Measurements from ENCODE around the gene NEUROD2.
A peak's percentile ranks its signal among the peaks of the same experiment; 100 is the strongest.

Gene NEUROD2

DNA sequence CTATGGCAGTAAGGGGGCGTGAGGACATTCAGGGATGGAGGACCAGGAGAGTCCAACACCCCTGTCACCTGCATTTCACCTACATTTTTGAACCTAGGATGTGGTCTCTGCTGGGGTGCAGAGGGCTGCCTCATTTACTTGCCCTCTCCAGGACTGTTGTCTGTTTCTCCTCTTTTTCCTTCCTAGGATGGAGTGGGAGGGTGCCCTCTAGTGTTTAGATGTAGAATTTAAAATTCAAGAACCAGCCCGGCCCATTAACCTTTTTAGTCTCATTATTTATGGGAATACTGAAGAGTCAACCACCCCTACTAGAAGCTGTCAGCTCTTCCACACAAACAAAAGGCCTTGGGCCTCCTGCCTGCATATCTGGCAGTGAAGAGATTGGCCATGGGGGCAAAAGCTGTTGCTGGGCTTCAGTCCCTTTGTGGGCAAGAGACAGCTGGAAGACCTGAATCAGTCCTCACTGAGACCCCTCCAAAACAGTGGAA lies 26.7 kb upstream of the NEUROD2 start:
- DNase-seq: peak; percentile 69

DNA sequence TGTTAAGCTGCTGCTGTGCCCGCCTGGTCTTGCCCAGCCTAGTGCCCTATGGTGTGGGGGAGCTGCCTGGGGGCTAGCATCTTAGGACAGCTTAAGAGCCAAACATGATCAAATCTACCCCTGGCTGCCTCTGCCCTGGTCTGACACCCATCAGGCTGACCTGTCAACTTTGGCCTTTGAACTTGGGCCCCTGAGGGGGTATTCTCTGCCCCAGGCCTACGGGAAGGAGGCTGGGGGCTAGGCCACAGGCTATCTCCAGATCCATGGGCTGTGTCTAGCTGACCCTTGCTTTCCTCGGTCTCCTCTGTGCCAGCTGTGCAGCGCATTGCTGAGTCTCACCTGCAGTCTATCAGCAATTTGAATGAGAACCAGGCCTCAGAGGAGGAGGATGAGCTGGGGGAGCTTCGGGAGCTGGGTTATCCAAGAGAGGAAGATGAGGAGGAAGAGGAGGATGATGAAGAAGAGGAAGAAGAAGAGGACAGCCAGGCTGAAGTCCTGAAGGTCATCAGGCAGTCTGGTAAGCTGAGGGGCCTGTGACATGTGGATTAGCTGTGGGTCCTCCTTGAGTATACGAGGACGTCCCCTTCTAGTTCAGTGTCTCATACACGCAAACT lies 26.0 kb upstream of the NEUROD2 start:
- DNase-seq: no peak

DNA sequence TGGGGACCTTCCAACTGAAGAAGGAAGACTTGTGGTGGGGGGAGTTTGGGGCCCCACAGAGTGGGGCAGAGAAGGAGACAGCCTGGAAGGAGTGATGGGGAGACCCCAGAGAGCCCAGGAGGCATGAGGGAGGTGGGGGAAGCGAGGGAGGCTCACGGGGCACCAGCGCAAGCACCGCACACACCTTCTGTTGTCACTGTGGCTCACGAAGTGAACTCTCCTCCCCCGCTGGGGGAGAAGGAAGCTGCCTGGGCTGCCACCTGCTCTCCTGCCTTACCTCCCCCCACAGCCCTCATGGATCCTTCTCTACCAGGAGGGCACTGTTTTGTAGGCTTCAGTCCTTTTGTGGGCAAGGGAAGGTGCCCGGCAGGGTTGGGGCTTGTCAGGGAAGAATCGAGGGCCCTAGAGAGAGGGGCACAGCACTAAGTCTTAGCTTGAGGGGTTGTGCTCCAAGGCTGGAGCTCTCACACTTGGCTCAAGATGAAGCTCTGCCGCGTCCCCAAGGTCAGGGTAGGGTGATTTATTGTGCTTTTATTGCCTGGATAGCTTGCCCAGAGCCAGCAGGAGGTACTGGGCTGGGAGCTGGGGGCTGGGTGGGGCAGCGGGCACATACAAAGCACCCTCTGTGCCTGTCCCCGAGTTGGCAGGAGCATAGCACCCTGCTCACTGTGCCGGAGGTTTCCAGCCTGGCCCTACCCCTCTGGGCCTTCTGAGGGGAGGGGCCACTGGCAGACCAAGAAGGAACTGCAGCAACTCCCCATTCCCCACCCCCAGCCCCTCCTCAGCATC lies 24.6 kb upstream of the NEUROD2 start:
- DNase-seq: no peak

DNA sequence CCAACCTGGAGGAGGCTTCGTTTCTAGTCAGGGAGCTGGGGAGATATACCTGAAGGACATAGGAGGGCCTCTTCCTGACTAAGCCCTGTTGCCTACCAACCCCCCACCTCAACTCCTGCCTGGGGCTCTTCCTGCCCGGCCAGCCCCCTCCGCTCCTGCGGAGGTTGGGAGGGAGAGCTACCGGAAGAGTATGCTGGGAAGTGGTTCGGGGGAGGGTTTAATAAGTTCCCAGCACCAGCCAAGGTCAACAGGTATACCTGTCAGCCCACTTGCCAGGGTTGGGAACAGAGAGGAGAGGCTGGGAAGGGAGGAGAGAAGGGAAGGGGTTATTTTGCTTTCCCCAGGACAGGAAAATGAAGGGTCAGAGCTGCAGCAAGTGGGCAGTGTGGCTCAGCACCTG lies 23.7 kb upstream of the NEUROD2 start:
- DNase-seq: no peak

DNA sequence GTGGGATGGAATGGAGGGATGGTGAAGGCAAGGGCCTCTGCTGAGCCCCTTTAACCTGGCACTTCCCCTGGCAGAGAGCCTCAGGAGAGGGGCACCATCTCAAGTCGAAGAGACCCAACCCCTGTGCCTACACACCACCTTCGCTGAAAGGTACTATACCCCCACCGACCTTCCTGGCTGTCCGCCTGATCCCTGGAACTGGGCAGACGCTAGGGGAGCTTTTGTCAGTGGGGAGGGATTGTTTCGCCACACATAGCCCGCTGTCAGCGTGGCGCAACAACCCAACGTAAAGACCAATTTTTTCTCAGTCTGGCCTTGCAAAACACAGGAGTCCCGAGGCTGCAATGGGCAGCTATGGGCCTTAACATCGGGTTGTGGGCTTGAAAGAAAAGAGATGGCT lies 22.2 kb upstream of the NEUROD2 start:
- no peak for DNase-seq

DNA sequence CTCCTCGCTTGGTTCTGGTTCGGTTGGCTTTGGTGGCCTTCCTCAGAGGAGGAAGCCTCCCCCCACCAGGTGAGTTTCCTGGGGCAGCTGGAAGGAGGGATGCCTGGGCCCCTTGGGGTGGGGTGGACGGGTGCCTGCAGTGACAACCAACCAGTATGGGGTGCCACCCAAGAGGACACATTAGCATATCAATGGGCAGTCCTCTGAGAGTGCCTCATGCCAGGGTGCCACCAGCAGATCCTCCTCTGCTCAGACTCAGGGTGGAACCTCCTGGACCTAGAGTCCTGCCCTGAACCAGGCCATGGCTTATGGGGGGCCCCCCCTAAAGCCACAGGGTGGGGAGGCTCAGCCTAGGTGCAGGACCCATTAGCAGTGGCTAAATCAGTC lies 21.8 kb upstream of the NEUROD2 start:
- DNase-seq: no peak

DNA sequence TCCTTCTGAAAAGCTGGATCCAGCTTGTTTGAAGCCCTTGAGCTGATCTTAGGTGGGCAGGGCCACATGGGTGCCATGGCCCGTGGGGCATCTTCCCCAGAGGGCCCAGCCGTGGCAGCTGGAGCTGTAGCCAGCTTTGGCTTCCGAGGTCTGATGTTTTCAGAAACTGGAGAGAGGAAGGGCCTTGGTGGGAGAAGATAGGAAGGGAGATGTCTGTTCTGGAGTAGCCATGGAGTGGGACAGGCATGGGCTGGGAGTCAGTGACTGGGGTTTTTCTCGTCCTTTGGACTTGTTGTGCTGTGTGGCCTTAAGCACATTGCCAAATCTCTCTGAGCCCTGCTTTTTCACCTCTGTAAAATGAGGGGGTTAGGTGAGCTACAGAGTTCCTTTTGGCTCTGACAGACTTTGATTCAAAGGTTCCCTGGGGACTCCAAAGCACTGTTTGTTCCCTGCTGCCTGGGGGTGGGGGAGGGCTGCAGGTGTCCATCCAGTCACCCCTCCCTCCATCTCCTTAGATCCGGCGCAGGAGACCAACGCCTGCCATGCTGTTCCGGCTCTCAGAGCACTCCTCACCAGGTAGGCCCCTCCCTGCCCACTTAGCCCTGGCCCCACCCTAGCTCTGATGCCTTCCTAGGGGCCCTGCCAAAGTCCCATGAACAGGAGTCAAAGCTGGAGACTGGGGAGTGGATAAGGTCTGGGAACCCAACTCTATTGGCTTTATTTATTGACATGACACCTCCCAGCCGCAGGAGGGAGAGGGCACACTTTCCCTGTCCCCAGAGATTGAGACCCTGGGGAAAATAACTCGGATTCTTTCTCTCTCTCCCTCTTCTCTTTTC lies 21.2 kb upstream of the NEUROD2 start:
- no peak for DNase-seq

DNA sequence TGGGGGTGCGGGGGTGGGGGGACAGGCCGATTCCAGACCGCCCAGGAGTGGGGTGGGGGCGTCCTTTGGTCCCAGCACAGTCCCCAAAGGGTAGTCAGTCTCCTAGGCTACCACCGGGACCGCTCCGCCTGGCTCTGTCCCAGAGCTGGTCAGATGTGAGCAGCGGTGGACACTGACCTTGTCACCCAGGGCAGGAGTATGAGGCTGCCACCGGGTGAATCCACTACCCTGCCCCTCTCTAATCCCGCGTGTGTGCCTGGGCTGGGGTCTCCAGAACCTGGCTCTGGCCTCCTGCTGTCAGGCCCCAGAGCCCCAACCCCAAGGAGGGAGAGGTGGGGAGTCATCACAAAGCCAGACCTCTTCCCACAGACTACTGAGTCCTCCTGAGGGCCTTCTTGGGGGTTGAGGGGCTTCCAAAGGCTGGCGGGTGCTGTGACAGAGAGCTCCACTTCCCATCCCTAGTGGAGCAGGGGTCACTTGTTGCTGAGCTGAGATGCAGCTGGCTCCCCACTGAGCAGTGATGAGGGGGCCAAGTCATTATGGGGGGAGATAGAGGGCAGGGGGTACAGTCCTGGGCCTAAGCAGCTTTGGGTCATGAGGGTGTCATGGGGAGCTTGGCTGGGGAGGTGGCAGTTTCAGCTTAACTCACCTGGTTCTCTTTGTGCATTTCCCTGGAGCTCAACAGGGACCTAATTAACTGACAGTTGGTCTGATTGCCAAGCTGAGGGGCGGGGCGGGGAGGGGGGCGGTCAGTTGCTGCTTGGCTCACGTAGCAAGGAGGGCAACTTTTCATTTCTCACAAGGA lies 20.2 kb upstream of the NEUROD2 start:
- DNase-seq: no peak

DNA sequence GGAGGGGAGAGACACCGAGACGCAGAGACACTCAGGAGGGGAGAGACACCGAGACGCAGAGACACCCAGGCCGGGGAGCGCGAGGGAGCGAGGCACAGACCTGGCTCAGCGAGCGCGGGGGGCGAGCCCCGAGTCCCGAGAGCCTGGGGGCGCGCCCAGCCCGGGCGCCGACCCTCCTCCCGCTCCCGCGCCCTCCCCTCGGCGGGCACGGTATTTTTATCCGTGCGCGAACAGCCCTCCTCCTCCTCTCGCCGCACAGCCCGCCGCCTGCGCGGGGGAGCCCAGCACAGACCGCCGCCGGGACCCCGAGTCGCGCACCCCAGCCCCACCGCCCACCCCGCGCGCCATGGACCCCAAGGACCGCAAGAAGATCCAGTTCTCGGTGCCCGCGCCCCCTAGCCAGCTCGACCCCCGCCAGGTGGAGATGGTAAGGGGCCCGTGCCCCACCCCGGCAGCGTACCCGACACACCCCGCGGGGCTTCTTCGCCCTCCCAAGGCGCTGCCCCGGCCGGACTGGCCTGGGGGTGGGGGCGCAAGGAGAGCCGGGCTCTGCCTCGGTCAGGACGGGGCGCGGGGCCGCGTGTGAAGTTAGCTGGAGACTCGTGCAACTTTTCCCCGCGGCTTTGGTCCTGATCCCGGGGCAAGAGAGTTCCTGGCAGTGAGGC lies 19.5 kb upstream of the NEUROD2 start:
- no peak for DNase-seq

DNA sequence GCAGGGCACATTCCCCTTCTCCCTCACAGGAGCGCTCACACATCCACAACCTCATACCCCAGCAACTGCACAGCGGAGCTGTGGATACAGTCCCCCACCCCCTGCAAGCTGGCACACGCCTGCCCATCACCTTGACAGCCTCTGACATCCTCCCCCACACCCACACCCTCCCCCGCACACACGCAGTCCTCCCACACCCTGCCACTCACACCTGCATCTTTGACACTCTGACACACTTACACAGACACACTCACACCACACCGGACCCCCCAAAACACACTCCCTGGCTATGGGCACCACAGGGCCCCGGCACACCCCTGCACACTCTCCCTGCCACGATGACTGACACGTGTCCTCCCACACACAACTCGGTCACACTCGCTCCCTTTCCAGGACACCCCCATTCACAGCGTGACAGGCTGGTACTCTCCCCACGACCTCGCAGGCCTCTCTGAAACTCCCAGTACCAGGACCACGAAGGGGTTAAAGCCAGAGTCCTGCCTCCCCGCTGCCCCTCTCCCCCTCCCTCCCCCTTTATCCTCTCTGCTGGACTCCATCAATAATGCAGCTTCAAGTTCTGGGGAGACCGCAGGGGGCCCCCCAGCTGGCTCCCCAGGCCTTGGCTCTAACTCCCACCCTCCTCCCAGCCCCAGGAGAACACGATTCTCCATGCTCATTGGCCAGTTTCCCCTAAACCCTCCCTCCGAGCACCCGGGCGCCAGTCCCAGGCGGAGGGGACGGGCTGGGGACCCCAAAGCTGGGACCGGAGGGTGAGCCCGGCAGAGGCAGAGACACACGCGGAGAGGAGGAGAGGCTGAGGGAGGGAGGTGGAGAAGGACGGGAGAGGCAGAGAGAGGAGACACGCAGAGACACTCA lies 18.7 kb upstream of the NEUROD2 start, which contains the start of gene PPP1R1B:
Gene PPP1R1B, plus strand, starts transcription at position 782 of the 876 bp plus-strand sequence. CDS start 441 bp downstream, outside the sequence.
- no peak for DNase-seq

DNA sequence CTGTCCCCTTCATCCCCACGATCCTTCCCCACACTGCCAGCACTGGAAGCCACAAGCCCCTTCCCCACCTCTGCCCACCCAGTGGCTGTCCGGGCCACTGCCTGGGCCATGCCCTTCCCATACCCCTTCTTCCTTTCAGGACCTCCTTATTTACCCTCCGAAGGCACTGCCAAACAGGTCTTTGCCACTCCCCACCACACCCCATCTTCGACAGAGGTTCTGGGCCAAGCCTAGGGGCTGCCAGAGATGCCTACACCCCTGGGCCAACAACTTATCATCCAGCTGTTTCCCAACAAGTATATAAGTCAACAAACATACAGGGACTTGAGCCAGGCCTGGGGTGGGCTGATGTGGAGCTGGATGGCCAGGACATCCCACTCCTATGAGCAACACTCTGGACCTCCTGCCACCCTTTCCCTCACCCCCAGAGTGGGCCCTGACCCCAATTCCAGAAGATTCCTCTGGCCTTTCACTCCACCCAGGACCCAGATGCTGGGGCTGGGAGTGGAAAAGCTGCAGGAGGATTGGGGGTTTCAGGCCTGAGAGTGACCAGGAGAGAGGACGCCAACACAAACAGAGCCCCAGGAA lies 17.6 kb upstream of the NEUROD2 start:
- no peak for DNase-seq

DNA sequence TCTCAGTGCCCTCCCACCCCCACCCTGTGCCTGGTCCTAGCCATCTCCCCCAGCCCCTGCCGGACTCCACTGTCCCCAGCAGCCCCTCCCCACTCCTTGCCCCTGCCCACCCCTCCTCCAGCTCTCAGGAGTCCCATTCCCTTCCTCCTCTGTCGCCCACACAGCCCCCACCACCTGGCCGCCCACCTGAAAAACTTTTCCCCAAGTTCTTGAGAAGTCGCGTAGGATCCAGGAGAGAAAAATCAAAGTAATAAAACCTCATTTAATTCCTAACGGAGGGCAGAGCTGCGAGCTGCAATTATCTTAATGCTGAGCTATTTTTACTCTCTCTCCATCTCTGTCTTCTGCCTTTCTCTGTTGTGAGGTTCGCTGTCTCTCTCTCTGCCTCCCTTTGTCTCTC lies 16.6 kb upstream of the NEUROD2 start:
- DNase-seq: no peak

DNA sequence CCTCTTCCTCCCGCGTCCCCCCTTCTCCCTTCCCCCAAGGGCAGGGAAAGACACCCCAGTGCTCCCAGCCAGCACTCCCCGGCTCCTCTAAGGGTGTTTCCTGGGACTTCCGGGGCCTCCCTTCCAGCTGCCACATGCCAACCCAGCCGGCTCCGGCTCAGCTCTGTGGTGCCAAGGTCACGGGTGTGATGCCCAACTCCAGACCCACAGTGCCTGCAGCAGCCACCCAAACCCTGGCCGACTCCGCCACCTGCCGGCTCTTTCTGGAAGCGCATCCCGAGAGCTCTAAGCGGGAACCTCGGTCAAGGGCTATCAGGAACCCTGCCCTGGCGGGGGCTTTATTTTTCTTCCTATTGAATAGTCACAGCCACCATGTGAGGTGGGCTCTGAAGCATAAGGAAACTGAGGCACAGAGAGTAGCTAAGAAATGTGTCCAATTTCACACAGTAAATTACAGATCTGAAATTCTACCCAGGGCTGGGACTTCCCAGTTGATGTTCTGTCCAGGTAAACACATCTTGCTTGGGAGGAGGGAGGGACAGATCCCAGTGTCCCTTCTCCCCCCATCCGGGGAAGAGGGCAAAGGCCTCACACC lies 15.7 kb upstream of the NEUROD2 start:
- DNase-seq: peak; percentile 85

DNA sequence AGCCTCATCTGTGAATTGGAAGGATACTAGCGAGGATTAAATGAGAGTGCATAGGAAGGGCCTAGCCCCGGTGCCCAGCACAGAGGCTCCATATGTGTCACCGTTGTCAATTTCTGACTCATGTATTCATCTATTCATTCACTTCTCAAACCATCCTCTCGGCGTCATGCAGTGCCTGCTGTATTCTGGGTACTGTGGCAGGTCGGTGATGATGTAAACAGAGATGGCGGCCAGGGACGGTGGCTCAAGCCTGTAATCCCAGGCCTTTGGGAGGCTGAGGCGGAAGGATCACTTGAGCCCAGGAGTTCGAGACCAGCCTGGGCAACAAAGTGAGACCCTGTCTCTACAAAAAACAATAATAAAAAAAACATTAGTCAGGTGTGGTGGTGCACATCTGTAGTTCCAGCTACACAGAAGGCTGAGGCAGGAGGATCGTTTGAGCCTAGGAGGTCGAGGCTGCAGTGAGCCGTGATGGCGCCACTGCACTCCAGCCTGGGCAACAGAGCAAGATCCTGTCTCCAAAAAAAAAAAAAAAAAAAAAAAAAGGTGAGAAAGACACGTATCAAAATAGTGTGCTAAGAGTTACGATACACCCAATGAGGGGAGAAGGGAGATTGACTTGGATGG lies 14.8 kb upstream of the NEUROD2 start:
- DNase-seq: no peak

DNA sequence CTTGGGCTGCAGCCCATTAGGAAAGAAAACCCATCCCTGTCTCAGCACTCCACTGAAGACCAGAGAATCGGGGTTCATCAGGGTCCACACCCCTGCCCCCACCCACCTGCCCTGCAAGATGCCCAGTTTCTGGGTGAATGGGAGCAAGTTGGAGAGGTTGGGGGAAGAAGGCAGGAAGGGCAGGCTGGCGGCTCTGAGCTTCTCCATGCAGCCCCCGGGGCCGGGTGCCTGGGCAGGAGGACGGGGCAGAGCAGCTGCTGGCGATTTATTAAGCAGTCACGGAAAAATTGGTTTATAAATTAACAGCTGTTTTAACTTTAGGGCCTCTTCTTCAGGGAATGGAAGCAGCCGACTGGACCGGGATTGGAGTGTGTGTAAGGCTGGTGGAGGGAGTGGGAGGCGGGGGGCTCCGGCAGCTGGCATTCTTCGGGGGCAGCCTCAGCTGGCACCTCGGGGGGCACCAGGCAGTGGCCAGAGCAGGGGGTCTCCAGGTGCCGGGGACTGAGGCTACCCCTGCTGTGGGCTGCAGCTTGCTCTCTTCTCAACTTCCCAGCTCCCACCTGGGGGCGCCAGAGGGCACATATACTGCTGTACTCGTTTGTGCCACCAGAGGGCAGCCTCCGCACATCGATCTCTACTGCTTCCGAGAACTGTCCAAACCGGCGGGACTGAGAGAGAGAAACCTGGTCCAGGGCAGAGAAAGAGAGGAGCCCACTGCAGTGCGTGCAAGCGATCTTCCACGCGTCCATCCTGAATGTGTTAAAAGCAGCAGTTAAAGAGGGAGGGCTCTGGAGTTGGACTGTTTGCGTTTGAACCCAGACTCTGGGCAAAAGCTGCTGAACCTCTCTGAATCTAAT lies 14.0 kb upstream of the NEUROD2 start:
- peak; percentile 91 for DNase-seq

DNA sequence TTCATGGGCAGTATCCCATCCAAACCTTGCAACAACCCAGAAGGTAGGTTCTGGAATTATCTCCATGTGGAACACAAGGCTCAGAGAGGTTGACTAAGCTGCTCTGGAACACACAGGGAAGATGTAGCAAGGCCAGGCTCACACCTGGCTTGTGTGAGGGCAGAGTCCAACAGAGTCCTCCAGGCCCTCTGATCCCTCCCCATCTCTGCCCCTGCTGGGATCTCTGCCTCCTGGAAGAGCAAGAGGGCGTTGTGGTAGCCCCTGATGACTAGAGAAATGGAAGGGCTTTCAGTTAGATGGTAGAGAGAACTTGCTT lies 12.0 kb upstream of the NEUROD2 start:
- no peak for DNase-seq

DNA sequence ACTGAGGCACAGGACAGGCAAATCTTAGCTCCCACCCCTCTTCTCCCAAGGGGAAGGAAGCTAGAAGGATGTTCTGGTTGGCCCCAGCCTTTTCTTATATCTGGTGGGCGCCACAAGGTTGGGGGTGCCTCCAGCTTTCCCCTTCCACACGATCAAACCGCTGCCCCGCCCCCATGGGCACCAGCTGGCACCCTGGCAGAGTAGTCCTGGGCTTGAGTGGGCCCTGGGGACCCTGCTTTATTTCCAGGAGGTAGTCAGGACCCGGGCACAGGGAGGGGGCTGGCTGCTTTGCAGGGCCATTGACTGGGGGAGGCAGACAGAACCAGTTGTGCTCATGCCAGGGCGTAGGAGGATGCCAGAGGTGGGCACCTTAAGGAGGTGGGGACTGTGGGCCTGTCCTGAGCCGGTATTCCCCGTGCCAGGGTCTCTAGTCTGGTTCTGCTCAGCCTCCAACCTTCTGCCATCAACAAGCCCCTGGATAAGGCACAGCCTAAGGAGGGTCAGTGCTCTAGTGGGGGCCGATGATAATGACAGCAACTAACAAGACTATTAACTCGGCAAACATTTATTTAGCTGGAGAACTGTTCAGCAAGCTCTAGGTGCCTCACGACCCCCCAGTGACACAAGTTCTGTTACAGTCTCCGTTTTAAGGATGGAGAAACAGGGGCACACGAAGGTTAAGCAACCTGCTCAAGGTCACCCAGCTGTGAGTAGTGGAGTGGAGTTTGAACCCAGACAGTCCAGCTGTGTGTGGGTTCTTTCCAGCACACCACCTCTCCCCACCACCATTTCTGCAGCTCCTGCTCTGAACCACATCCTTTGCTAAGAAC lies 11.5 kb upstream of the NEUROD2 start:
- DNase-seq: no peak
